ENCODE measurements around the gene PGD.
"Not testable (repeated sequence)": the region's sequence is repeated elsewhere in the genome, so short reads cannot be mapped to it uniquely, and the experiment has no call there.

- not testable (repeated sequence) for TF ChIP-seq CTCF (conservative IDR thresholded peaks at IDR 0.05); ZFX (IDR thresholded peaks at IDR 0.05)
These were observed 27.6 kb downstream of the PGD start for GRCh38 chr1:10426535-10426848.

All from C4-2B (cell line).